DOHH2 (cell line): ENCODE data around the gene KRTAP10-1.

Experiments
- H3F3A ChIP-seq: fragments of 200-600 bp; sonication (generic), shearing (Covaris generic); 2 replicates; pipeline ENCODE4 v1.6.0; 2016; ENCODE audit warnings: antibody characterized with exemption, mild to moderate bottlenecking; ENCODE audit not compliant: control insufficient read depth, insufficient read depth
- H3K27ac ChIP-seq: fragments of 200-600 bp; sonication (generic); 2 replicates; pipeline ENCODE4 v1.5.1; 2014; ENCODE audit warnings: low read depth, mild to moderate bottlenecking, low read length, moderate library complexity
- H3K27me3 ChIP-seq: fragments of 200-600 bp; sonication (generic); 2 replicates; pipeline ENCODE4 v1.6.1; 2014; ENCODE audit warnings: mild to moderate bottlenecking, low read length, mixed read lengths; ENCODE audit not compliant: control insufficient read depth
- H3K36me3 ChIP-seq: fragments of 200-600 bp; sonication (generic); 2 replicates; pipeline ENCODE4 v1.6.1; 2014; ENCODE audit warnings: mild to moderate bottlenecking, low read length, moderate library complexity, mixed read lengths; ENCODE audit not compliant: control insufficient read depth
- H3K4me1 ChIP-seq: fragments of 200-600 bp; sonication (generic); 2 replicates; pipeline ENCODE4 v1.6.1; 2014; ENCODE audit warnings: mild to moderate bottlenecking, low read length, mixed read lengths; ENCODE audit not compliant: control insufficient read depth
- H3K4me2 ChIP-seq: fragments of 200-600 bp; sonication (generic); 2 replicates; pipeline ENCODE4 v1.6.0; 2014; ENCODE audit warnings: mild to moderate bottlenecking, low read length, moderate library complexity
- H3K4me3 ChIP-seq: fragments of 200-600 bp; sonication (generic); 2 replicates; pipeline ENCODE4 v1.5.1; 2014; ENCODE audit warnings: mild to moderate bottlenecking, low read length, mixed read lengths
- H3K79me2 ChIP-seq: fragments of 200-600 bp; sonication (generic); 2 replicates; pipeline ENCODE4 v1.6.1; 2014; ENCODE audit warnings: mild to moderate bottlenecking, low read length, mixed read lengths; ENCODE audit not compliant: control insufficient read depth
- H3K9me2 ChIP-seq: fragments of 200-600 bp; sonication (generic); replicated peaks from 2 replicates; pipeline ENCODE4 v1.6.1; 2014; ENCODE audit warnings: mild to moderate bottlenecking, low read length, mixed read lengths; ENCODE audit not compliant: control insufficient read depth
- H3K9me3 ChIP-seq: fragments of 200-600 bp; sonication (generic); 2 replicates; pipeline ENCODE4 v1.6.1; 2014; ENCODE audit warnings: antibody characterized with exemption, low read length, mixed read lengths; ENCODE audit not compliant: control insufficient read depth, insufficient read depth
- H4K20me1 ChIP-seq: fragments of 200-600 bp; sonication (generic); 2 replicates; pipeline ENCODE4 v1.6.0; 2014; ENCODE audit warnings: low read depth, mild to moderate bottlenecking, antibody characterized with exemption, low read length, moderate library complexity; ENCODE audit not compliant: control insufficient read depth, insufficient read depth
- CTCF ChIP-seq: fragments of 200-600 bp; sonication (generic); IDR thresholded peaks from one replicate; pipeline ENCODE4 v1.5.1; 2014; ENCODE audit warnings: antibody characterized with exemption, mild to moderate bottlenecking, low read depth, low read length; ENCODE audit not compliant: poor library complexity, severe bottlenecking
- EZH2phosphoT487 ChIP-seq: fragments of 200-600 bp; sonication (generic); IDR thresholded peaks from 2 replicates; pipeline ENCODE4 v1.6.1; 2017; ENCODE audit warnings: borderline replicate concordance, mild to moderate bottlenecking, antibody characterized with exemption, low read length, moderate library complexity, mixed read lengths

Gene KRTAP10-1

GRCh38 chr21:44525391-44526095 is 14.5 kb downstream of the KRTAP10-1 start:
- Histone ChIP-seq H3K9me3 (peaks cover 34% of the 10 kb centered on the region; the same call in 1 of the 2 replicates), H3K27me3 (no peaks in the 10 kb centered on the region), H4K20me1 (no peaks in the 10 kb centered on the region), H3K4me3 (no peak overlapping the region), H3K9me2 (no peaks in the 10 kb centered on the region), H3F3A (no peaks in the 10 kb centered on the region), H3K4me2 (no peak overlapping the region), H3K27ac (no peak overlapping the region), H3K4me1 (no peaks in the 10 kb centered on the region), H3K36me3 (no peaks in the 10 kb centered on the region), H3K79me2 (no peaks in the 10 kb centered on the region)
- TF ChIP-seq EZH2phosphoT487, result no peak
- TF ChIP-seq CTCF, result no peak

GRCh38 chr21:44524414-44525371 is 15.3 kb downstream of the KRTAP10-1 start:
- Histone ChIP-seq H3K4me3 (no peak overlapping the region), H3K9me3 (peaks cover 34% of the 10 kb centered on the region; the same call in 1 of the 2 replicates), H3K9me2 (no peaks in the 10 kb centered on the region), H4K20me1 (no peaks in the 10 kb centered on the region), H3K79me2 (no peaks in the 10 kb centered on the region), H3F3A (no peaks in the 10 kb centered on the region), H3K36me3 (no peaks in the 10 kb centered on the region), H3K4me1 (no peaks in the 10 kb centered on the region), H3K4me2 (no peak overlapping the region), H3K27ac (no peak overlapping the region), H3K27me3 (no peaks in the 10 kb centered on the region)
- TF ChIP-seq EZH2phosphoT487 (no peak), CTCF (no peak)

GRCh38 chr21:44523567-44524413 is 16.2 kb downstream of the KRTAP10-1 start:
- Histone ChIP-seq H3K9me3 (peaks cover 34% of the 10 kb centered on the region; the same call in 1 of the 2 replicates), H3K4me2 (no peak overlapping the region), H4K20me1 (no peaks in the 10 kb centered on the region), H3K79me2 (no peaks in the 10 kb centered on the region), H3K27me3 (no peaks in the 10 kb centered on the region), H3K9me2 (no peaks in the 10 kb centered on the region), H3F3A (no peaks in the 10 kb centered on the region), H3K4me3 (no peak overlapping the region), H3K36me3 (no peaks in the 10 kb centered on the region), H3K4me1 (no peaks in the 10 kb centered on the region), H3K27ac (no peak overlapping the region)
- no peak for TF ChIP-seq CTCF
